Nephron (organoid): ENCODE results near the gene ANO4.

ENCODE experiments used
- H3K27ac Mint-ChIP-seq, 3 experiments: 2 replicates each; pipeline ENCODE4 v1.8.0; 2020; ENCODE audit warnings: mixed read lengths in 3 of 3, mild to moderate bottlenecking in 2 of 3, moderate library complexity in 1 of 3
- H3K27me3 Mint-ChIP-seq: 2 replicates; pipeline ENCODE4 v1.8.0; 2021; ENCODE audit warnings: low read depth, mild to moderate bottlenecking, moderate library complexity, mixed read lengths
- H3K36me3 Mint-ChIP-seq: 2 replicates; pipeline ENCODE4 v1.8.0; 2020; ENCODE audit warnings: low read depth, mixed read lengths
- H3K4me1 Mint-ChIP-seq: 2 replicates; pipeline ENCODE4 v1.8.0; 2020; ENCODE audit warnings: mixed read lengths
- H3K4me3 Mint-ChIP-seq, 3 experiments: 2 replicates each; pipeline ENCODE4 v1.8.0; 2020; ENCODE audit warnings: mild to moderate bottlenecking in 3 of 3, mixed read lengths in 3 of 3, moderate library complexity in 2 of 3
- H3K9me3 Mint-ChIP-seq: 2 replicates; pipeline ENCODE4 v1.8.0; 2020; ENCODE audit warnings: mixed read lengths
- CTCF ChIP-seq, 3 experiments: fragments of 200-600 bp; sonication (generic); IDR thresholded peaks; one replicate each; pipeline ENCODE4 v1.5.0; 2021; ENCODE audit warnings: antibody characterized with exemption in 3 of 3; ENCODE audit not compliant: unreplicated experiment in 3 of 3

Gene ANO4

DNA sequence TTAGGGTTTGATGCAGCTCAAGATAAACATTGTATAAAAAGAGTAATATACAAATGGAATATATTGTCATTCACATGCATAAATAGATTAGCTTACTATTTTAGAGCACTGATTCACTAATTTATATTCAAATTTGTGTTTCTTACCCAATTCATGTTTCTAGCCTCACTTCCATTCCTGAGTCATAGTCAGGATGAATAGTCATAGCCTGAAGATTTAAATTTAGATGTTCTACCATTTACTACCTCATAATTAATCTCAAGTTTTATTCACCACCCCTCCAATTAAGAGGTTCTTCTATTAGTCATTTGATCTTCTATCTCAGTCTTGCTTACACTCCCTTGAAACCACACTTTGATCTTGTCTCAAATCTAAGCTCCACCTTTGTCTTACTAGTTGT is 38.7 kb downstream of the ANO4 start:
- Mint-ChIP-seq H3K4me1 (no peaks in the 10 kb centered on the region), H3K27me3 (no peaks in the 10 kb centered on the region), H3K27ac (no peak overlapping the region), H3K4me3 (no peak overlapping the region), H3K36me3 (no peaks in the 10 kb centered on the region), H3K9me3 (no peaks in the 10 kb centered on the region)
- TF ChIP-seq CTCF (IDR thresholded peaks at IDR 0.05; ENCODE audit: unreplicated experiment in 3 of 3), result no peak

- H3K9me3 Mint-ChIP-seq, result no peaks in the 10 kb centered on the region
- H3K36me3 Mint-ChIP-seq, result no peaks in the 10 kb centered on the region
- no peak for TF ChIP-seq CTCF (IDR thresholded peaks at IDR 0.05; ENCODE audit: unreplicated experiment in 3 of 3)
- no peak overlapping the region for H3K27ac Mint-ChIP-seq
- no peak overlapping the region for H3K4me3 Mint-ChIP-seq
- peaks cover 8% of the 10 kb centered on the region for H3K4me1 Mint-ChIP-seq
- H3K27me3 Mint-ChIP-seq, result peaks cover 8% of the 10 kb centered on the region
These were observed 46.2 kb downstream of the ANO4 start for GRCh38 chr12:100840748-100841147.

GRCh38 chr12:100842156-100842555 is 47.6 kb downstream of the ANO4 start:
- Mint-ChIP-seq H3K27me3 (peaks cover 15% of the 10 kb centered on the region), H3K4me1 (peaks cover 8% of the 10 kb centered on the region), H3K9me3 (no peaks in the 10 kb centered on the region), H3K36me3 (no peaks in the 10 kb centered on the region), H3K27ac (no peak overlapping the region), H3K4me3 (no peak overlapping the region)
- no peak for TF ChIP-seq CTCF (IDR thresholded peaks at IDR 0.05; ENCODE audit: unreplicated experiment in 3 of 3)

GRCh38 chr12:100843061-100843460 is 48.5 kb downstream of the ANO4 start:
- TF ChIP-seq CTCF (IDR thresholded peaks at IDR 0.05; ENCODE audit: unreplicated experiment in 3 of 3), result no peak
- H3K27ac Mint-ChIP-seq, result no peak overlapping the region

GRCh38 chr12:100845095-100845494 is 50.5 kb downstream of the ANO4 start:
- Mint-ChIP-seq H3K36me3 (no peaks in the 10 kb centered on the region), H3K27ac (no peak overlapping the region), H3K27me3 (peaks cover 16% of the 10 kb centered on the region), H3K9me3 (no peaks in the 10 kb centered on the region), H3K4me3 (no peak overlapping the region), H3K4me1 (peaks cover 8% of the 10 kb centered on the region)
- no peak for TF ChIP-seq CTCF (IDR thresholded peaks at IDR 0.05; ENCODE audit: unreplicated experiment in 3 of 3)

More at GRCh38 chr12:100843061-100843460, 48.5 kb downstream of the ANO4 start:
- Mint-ChIP-seq H3K27me3 (peaks cover 16% of the 10 kb centered on the region), H3K9me3 (no peaks in the 10 kb centered on the region), H3K36me3 (no peaks in the 10 kb centered on the region), H3K4me1 (peaks cover 8% of the 10 kb centered on the region), H3K4me3 (no peak overlapping the region)

DNA sequence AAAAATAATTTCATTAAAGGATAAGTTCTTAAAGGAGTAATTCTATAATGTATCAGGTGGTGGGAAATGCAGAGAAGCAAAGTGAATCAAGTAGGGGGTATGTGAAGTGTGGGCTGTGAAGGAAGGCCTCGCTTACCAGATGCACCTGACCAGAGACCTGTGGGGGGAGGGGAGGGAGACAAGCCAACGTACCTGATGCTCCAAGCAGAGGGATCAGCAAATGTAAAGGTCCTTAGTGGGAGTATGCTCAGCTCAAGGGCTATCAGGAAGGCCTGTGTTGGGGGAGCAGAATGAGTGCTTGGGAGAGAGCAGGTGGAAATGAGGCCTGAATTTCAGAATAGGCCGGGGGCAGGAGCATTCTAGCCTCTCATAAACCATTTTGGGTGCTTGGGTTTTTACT is 57.1 kb downstream of the ANO4 start:
- Mint-ChIP-seq H3K27ac (no peak overlapping the region), H3K36me3 (no peaks in the 10 kb centered on the region), H3K9me3 (no peaks in the 10 kb centered on the region), H3K27me3 (peaks cover 6% of the 10 kb centered on the region), H3K4me1 (no peaks in the 10 kb centered on the region), H3K4me3 (no peak overlapping the region)
- TF ChIP-seq CTCF (IDR thresholded peaks at IDR 0.05; ENCODE audit: unreplicated experiment in 3 of 3), result no peak
